GM18909 (cell line): Measurements from ENCODE around the gene PTPN14.
A peak's percentile ranks its signal among the peaks of the same experiment; 100 is the strongest.

Experiments
- ATAC-seq: cut with Tn5 transposase; IDR thresholded peaks from one replicate; pipeline ENCODE4 v1.9.1; 2021; ENCODE audit warnings: mild to moderate bottlenecking; ENCODE audit not compliant: unreplicated experiment, poor library complexity

PTPN14 gene

GRCh38 chr1:214352838-214353237, 198.6 kb downstream of the PTPN14 start:
- ATAC-seq, result no peak

- no peak for ATAC-seq
Measured at GRCh38 chr1:214351551-214352277, 199.7 kb downstream of the PTPN14 start.

GRCh38 chr1:214349781-214350180, 201.6 kb downstream of the PTPN14 start:
- no peak for ATAC-seq

- ATAC-seq, result no peak
Measured at GRCh38 chr1:214349008-214349407, 202.4 kb downstream of the PTPN14 start.

DNA sequence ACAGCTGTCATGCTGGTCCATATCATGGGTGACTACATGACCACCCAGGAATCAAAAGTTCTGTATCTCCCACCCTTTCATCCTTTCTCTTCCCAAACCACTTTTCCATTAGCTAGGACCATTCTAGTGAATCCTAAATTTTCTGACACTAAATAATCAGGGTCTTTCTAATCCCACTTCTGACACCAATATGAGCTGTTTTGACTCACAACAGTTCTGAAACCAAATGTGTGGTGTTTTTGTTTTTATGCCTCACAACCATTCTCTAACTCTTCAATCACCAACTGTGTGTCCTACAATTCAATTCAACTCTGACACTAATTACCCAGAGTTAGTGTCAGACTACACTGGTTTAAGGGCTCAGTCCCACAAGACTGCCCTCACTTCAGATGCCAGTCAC, 206.5 kb downstream of the PTPN14 start:
- no peak for ATAC-seq

GRCh38 chr1:214342525-214342924, 208.9 kb downstream of the PTPN14 start:
- ATAC-seq, result no peak

DNA sequence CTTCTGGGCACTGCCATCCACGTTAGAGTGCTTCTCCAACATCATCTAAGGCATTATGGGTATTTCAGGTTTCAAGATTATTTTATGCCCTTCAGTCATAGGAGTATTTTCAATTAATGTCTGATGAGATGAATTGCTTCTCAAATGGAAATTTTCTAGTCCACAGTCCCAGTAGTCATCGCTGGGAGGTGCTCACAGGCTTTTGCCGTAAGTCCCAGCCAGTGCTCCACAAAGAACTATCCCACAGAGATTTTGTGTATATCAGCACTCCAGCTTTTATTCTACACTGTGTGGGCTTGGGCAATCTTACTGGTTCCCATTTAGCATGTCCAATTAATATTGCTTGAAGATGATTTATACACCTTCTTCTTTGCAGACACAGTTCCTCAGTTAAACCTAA, 209.5 kb downstream of the PTPN14 start:
- no peak for ATAC-seq

- ATAC-seq, result no peak
Measured at GRCh38 chr1:214341459-214341858, 209.9 kb downstream of the PTPN14 start.

- no peak for ATAC-seq
Measured at GRCh38 chr1:214338212-214338611, 213.2 kb downstream of the PTPN14 start.

DNA sequence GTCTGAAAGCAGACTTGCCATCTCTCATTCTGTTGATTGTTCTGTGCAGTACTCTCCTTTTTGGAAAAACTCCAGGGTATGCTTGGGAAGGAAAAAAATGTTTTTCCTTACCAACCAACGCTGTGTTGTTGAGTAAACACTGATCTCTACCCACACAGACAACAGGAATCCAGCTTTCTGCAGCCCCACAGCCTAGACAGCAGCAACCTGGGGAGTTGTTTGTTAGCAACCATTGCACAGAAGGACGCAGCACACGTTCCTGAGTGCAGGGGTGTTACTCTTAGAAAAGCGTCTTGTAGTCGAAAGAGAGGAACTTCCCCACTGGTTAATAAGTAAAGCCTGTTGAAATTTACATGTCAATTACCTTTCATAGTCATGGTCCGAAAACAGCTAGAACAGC, 213.9 kb downstream of the PTPN14 start:
- no peak for ATAC-seq

DNA sequence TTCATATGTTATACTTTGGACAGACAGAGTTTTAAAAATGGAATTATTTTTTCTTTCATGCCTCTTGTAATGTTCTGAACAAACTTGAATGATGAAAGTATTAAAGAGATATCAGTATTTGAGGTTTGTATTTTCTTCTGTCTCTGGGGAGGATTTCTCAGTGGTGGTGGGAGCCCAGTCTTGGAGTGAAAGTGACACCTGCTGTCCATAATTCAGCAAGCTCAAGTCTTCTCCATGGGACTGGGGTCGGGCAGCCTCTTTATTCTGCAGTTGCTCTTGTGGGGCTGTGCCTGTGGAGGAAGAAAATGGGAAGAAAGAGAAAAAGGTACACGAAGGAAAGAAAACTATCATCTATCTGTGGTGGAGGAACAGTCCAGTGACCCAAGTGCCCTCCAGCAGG, 214.4 kb downstream of the PTPN14 start:
- ATAC-seq, result no peak

DNA sequence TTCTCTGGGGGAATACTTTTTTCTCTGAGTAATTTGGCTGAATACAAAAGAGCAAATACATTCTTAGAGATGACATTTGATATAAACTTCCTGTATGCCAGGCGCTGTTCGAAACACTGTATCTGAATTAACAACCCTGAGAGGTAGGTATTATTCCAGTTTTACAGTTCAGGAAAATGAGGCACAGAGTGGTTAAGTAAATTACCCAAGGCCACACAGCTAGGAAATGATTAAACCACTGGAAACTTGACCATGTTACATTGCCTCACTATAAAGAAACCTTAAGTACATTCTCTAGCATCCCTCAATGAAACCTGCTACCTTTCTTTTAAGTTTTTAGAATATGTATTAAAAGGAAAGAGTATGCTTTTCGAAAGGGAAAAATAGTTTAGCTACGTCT, 215.8 kb downstream of the PTPN14 start:
- ATAC-seq, result no peak

GRCh38 chr1:214332946-214333798, 218.2 kb downstream of the PTPN14 start:
- no peak for ATAC-seq

DNA sequence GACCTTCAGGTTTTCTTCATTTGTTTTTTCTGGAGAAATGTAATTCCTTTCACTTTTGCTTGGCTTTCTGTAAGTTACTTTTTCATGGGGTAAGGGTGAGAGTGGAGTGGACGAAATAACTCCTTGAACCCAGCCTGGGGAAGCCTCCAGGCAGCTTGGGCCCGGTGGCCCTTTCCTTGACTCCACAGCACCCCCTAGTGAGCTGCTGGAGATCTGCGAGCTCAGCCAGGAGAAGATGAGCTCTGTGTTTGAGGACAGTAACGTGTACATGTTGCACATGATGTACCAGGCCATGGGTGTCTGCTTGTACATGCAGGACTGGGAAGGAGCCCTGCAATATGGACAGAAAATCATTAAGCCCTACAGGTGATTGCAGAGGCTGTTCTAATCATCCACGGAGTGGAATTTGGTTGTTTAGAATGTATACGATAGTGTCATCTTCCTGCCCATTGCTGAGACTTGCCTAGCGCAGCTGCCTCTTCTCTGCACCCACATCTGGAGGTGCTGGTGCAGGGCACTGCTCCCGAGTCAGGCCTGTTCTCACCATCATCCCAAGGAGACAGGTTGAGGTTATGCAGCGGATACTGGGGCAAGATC, 219.5 kb downstream of the PTPN14 start:
- peak; percentile 44 for ATAC-seq

- ATAC-seq, result no peak
Measured at GRCh38 chr1:214331180-214331579, 220.2 kb downstream of the PTPN14 start.

- ATAC-seq, result no peak
Measured at GRCh38 chr1:214330715-214331114, 220.7 kb downstream of the PTPN14 start.

DNA sequence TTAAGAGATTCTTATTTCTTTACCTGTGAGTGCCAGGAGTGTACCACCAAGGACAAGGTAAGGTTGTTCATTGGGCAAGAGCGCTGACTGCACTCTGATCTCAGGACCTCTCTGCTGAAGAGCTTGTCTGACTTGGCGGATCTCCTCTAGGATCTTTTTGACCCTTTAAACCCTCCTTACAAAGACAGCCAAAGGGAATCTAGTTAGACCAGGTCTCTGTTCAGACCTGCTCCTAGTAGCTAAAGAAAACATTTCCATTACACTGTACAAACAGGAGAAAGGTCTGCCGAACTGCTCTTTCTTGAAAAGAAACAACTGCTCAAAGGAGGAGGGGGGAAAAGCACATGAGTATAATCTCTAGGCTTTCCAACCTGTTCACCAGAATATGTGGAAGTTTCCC, 221.2 kb downstream of the PTPN14 start:
- ATAC-seq, result no peak

GRCh38 chr1:214329470-214330220, 221.8 kb downstream of the PTPN14 start:
- ATAC-seq, result no peak

DNA sequence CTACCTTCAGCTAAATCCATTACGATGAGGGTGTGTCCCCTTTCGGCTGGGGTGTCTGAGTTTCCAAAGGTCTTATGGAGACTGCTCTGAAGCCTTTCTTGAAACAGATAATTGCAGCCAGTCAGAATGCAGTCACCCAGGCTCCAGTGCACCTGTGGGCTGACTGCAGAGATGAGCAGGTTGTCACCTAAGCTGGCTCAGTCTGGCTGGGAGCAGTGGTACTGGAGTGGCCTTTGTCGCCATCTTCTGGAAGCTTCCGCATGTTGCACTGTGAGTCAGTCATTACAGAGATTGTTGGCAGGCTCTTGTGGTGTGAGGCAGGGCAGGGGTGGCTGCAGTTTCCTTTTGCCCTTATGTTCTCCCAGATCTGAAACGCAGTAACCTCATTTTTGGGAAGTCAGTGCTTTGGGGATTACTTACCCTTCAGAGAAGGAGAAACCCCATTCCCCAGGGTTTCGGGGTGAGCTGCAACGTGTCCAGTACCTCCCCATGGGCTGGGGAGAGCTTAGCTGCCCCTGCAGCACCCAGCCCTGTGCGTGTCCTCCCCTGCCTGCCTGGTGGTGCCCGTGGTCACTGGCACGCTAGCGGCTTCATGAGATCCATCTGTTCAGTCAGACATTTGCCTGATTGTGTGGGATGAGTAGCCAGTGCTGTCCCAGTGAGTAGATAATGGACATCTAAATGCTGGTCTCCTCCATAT, 222.5 kb downstream of the PTPN14 start:
- ATAC-seq, result peak; percentile 87

DNA sequence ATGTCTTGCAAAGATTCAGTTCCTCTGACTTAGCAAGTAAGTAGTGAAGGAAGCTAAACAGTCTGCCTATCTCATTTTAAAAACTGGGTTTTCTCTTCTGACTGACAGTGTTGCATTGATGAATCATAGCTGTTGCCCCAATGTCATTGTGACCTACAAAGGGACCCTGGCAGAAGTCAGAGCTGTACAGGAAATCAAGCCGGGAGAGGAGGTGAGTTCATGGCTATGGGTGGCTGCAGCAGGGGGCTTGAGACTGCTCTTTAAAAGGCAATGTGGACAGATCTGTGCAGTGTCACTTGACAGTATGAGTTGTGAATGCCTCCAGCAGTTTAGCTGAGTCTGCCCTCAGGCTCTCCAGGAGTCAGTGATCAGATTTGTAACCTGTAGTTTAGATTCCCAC, 223.9 kb downstream of the PTPN14 start:
- no peak for ATAC-seq
